GM19468 (cell line): ENCODE results near the gene NFE2L2.
"Not testable (repeated sequence)": the region's sequence is repeated elsewhere in the genome, so short reads cannot be mapped to it uniquely, and the experiment has no call there.

Experiments
- ATAC-seq: cut with Tn5 transposase; IDR thresholded peaks from one replicate; pipeline ENCODE4 v1.9.1; 2021; ENCODE audit warnings: mild to moderate bottlenecking, moderate library complexity, moderate number of reproducible peaks; ENCODE audit not compliant: unreplicated experiment; ENCODE audit errors: extremely low read depth

Gene NFE2L2

GRCh38 chr2:177264693-177265587, at the start of gene NFE2L2:
TSS of gene NFE2L2 (minus strand) at chr2:177264727. CDS start at chr2:177264576, 151 bp downstream.
- peak; percentile 51 for ATAC-seq

GRCh38 chr2:177314194-177314593, 49.7 kb upstream of the NFE2L2 start:
- no peak for ATAC-seq

- no peak for ATAC-seq
Measured at GRCh38 chr2:177313162-177313781, 48.7 kb upstream of the NFE2L2 start.

- no peak for ATAC-seq
Measured at GRCh38 chr2:177312562-177312961, 48.0 kb upstream of the NFE2L2 start.

- not testable (repeated sequence) for ATAC-seq
Measured at GRCh38 chr2:177309672-177310309, 45.3 kb upstream of the NFE2L2 start.

- no peak for ATAC-seq
Measured at GRCh38 chr2:177306550-177306949, 42.0 kb upstream of the NFE2L2 start.

- ATAC-seq, result no peak
Measured at GRCh38 chr2:177303939-177304338, 39.4 kb upstream of the NFE2L2 start.

GRCh38 chr2:177302552-177302951, 38.0 kb upstream of the NFE2L2 start:
- no peak for ATAC-seq

GRCh38 chr2:177298191-177298590, 33.7 kb upstream of the NFE2L2 start:
- no peak for ATAC-seq

GRCh38 chr2:177296040-177296439, 31.5 kb upstream of the NFE2L2 start:
- no peak for ATAC-seq

- no peak for ATAC-seq
Measured at GRCh38 chr2:177295484-177295883, 31.0 kb upstream of the NFE2L2 start.

- no peak for ATAC-seq
Measured at GRCh38 chr2:177291701-177292100, 27.2 kb upstream of the NFE2L2 start.

- peak; percentile 47 for ATAC-seq
Measured at GRCh38 chr2:177289824-177290628, 25.5 kb upstream of the NFE2L2 start.

- no peak for ATAC-seq
Measured at GRCh38 chr2:177287814-177288213, 23.3 kb upstream of the NFE2L2 start.

- ATAC-seq, result no peak
Measured at GRCh38 chr2:177285892-177286715, 21.6 kb upstream of the NFE2L2 start.

GRCh38 chr2:177284531-177284930, 20.0 kb upstream of the NFE2L2 start:
- no peak for ATAC-seq

GRCh38 chr2:177283906-177284305, 19.4 kb upstream of the NFE2L2 start:
- ATAC-seq, result no peak

GRCh38 chr2:177282787-177283572, 18.5 kb upstream of the NFE2L2 start:
- ATAC-seq, result no peak
